WTC11 (cell line): ENCODE results near the gene LSM3. TPM values are rescaled to one million over a fixed set of nuclear protein-coding genes. Genes with fewer than 3 reads are reported as not detected.

Experiments used
- ATAC-seq: fragments of 200-7000 bp; cut with Tn5 transposase; 2 replicates; pipeline ENCODE4 v1.10.0; 2021; ENCODE audit warnings: mild to moderate bottlenecking, moderate library complexity
- CTCF ChIA-PET: fragments of 300-600 bp; sonication (Branson Sonifier 250); formaldehyde crosslinking; loops from one replicate; lab custom pipeline; 2021; ENCODE audit warnings: antibody characterized with exemption; lab: Charles Lee
- POLR2A ChIA-PET: fragments of 350-600 bp; sonication (Branson Sonifier 250); formaldehyde crosslinking; loops from one replicate; lab custom pipeline; 2021; ENCODE audit warnings: antibody characterized with exemption; lab: Charles Lee
- DNase-seq: peaks from one replicate; pipeline ENCODE4 v3.0.0; 2021; ENCODE audit warnings: low spot score
- H3K27ac Mint-ChIP-seq: 2 replicates; pipeline ENCODE4 v1.8.0; 2021; ENCODE audit warnings: mixed read lengths
- H3K27me3 Mint-ChIP-seq: 2 replicates; pipeline ENCODE4 v1.8.0; 2021; ENCODE audit warnings: low read depth, mild to moderate bottlenecking, moderate library complexity, mixed read lengths
- H3K36me3 Mint-ChIP-seq: 2 replicates; pipeline ENCODE4 v1.8.0; 2021; ENCODE audit warnings: mixed read lengths
- H3K4me1 Mint-ChIP-seq: 2 replicates; pipeline ENCODE4 v1.8.0; 2022; ENCODE audit warnings: mixed read lengths
- H3K4me3 Mint-ChIP-seq: 2 replicates; pipeline ENCODE4 v1.8.0; 2021; ENCODE audit warnings: mild to moderate bottlenecking, moderate library complexity, mixed read lengths
- H3K9me3 Mint-ChIP-seq: 2 replicates; pipeline ENCODE4 v1.8.0; 2021; ENCODE audit warnings: mixed read lengths
- ESRRA ChIP-seq: sonication (generic); formaldehyde crosslinking; IDR thresholded peaks from 2 replicates; pipeline ENCODE4 v1.8.1; 2022; ENCODE audit warnings: mild to moderate bottlenecking, missing genetic modification reagents, borderline replicate concordance
- IRF2 ChIP-seq: sonication (generic); formaldehyde crosslinking; IDR thresholded peaks from 2 replicates; pipeline ENCODE4 v1.8.0; 2022; ENCODE audit warnings: low read depth, missing genetic modification reagents, borderline replicate concordance
- MYBL2 ChIP-seq: sonication (generic); formaldehyde crosslinking; IDR thresholded peaks from 2 replicates; pipeline ENCODE4 v1.8.1; 2023; ENCODE audit warnings: mild to moderate bottlenecking, moderate library complexity, missing genetic modification reagents
- NFYB ChIP-seq: sonication (generic); formaldehyde crosslinking; conservative IDR thresholded peaks from 2 replicates; pipeline ENCODE4 v1.8.0; 2022; ENCODE audit warnings: low read depth, missing genetic modification reagents
- NR2C2 ChIP-seq: sonication (generic); formaldehyde crosslinking; IDR thresholded peaks from 2 replicates; pipeline ENCODE4 v1.8.0; 2022; ENCODE audit warnings: mild to moderate bottlenecking, missing genetic modification reagents
- RELA ChIP-seq: sonication (generic); formaldehyde crosslinking; IDR thresholded peaks from 2 replicates; pipeline ENCODE4 v1.8.1; 2022; ENCODE audit warnings: missing genetic modification reagents, mild to moderate bottlenecking, borderline replicate concordance
- SOX15 ChIP-seq: fragments of 250-450 bp; sonication (Bioruptor Pico); IDR thresholded peaks from 2 replicates; pipeline ENCODE4 v1.9.0; 2021; ENCODE audit warnings: mild to moderate bottlenecking
- ZNF232 ChIP-seq: sonication (generic); formaldehyde crosslinking; IDR thresholded peaks from 2 replicates; pipeline ENCODE4 v1.8.0; 2022; ENCODE audit warnings: mild to moderate bottlenecking, missing genetic modification reagents
- ZNF263 ChIP-seq: sonication (generic); formaldehyde crosslinking; IDR thresholded peaks from 2 replicates; pipeline ENCODE4 v1.8.1; 2022; ENCODE audit warnings: low read depth, mild to moderate bottlenecking, moderate library complexity, missing genetic modification reagents
- ZNF317 ChIP-seq: sonication (generic); formaldehyde crosslinking; IDR thresholded peaks from 2 replicates; pipeline ENCODE4 v1.8.1; 2023; ENCODE audit warnings: low read depth, mild to moderate bottlenecking, moderate library complexity, missing genetic modification reagents, borderline replicate concordance
- ZNF396 ChIP-seq: fragments of 250-450 bp; sonication (Bioruptor Pico); IDR thresholded peaks from 2 replicates; pipeline ENCODE4 v1.8.0; 2021; ENCODE audit warnings: mild to moderate bottlenecking, moderate library complexity, borderline replicate concordance
- total RNA-seq: library from RNA; stranded (reverse); gene quantifications from 3 replicates; pipeline ENCODE4 v1.2.3, GENCODE V29; 2021
- TF ChIP-seq, protein P1 (sequence below): sonication (generic); formaldehyde crosslinking; IDR thresholded peaks from 2 replicates; pipeline ENCODE4 v1.8.1; 2023; ENCODE audit warnings: mild to moderate bottlenecking, missing genetic modification reagents
- TF ChIP-seq, protein P2 (sequence below): fragments of 250-450 bp; sonication (Bioruptor Pico); IDR thresholded peaks from 2 replicates; pipeline ENCODE4 v1.9.0; 2021; ENCODE audit warnings: mild to moderate bottlenecking, borderline replicate concordance
- TF ChIP-seq, protein P3 (sequence below): sonication (generic); formaldehyde crosslinking; conservative IDR thresholded peaks from 2 replicates; pipeline ENCODE4 v1.8.1; 2022; ENCODE audit warnings: mild to moderate bottlenecking, missing genetic modification reagents
- TF ChIP-seq, protein P4 (sequence below): fragments of 250-450 bp; sonication (Bioruptor Pico); IDR thresholded peaks from 2 replicates; pipeline ENCODE4 v1.9.0; 2021; ENCODE audit warnings: mild to moderate bottlenecking
- TF ChIP-seq, protein P5 (sequence below): sonication (generic); formaldehyde crosslinking; IDR thresholded peaks from 2 replicates; pipeline ENCODE4 v1.8.1; 2023; ENCODE audit warnings: mild to moderate bottlenecking, missing genetic modification reagents, borderline replicate concordance

Gene LSM3
- total RNA-seq, 1 experiment from 2014 or later = 21.4 TPM

DNA sequence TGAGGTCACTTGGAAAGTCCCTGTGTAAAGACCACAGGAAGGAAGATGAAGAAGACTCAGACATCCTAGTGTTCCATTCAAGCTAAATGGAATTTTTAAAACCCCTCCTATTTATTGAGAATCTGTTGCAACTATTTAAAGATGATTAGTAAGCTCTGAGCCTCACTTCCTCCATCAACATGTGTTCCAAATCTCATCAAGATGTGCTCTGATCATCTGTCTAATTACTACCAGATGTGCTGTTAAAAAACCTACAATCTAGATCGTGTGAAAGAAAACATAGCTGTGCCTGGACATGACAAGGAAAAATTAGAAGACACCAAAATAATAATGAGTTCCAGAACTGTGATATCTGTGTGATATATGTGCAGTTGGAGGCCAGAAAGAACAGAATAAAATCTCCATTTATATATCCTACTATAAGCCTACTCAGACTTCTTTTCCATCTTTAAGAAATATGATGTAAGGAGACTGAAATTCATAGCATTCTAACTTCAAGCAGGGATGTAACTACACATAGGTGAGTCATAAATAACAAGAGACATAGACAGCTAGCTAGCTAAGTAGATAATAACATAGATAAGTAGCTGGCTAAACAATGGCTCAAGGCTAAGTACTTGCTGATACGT, 8.0 kb upstream of the LSM3 start (continued):
- TF ChIP-seq SOX15 (CRISPR knock-in tag) (no peak), ZNF232 (CRISPR knock-in tag) (no peak), IRF2 (CRISPR knock-in tag) (no peak)

DNA sequence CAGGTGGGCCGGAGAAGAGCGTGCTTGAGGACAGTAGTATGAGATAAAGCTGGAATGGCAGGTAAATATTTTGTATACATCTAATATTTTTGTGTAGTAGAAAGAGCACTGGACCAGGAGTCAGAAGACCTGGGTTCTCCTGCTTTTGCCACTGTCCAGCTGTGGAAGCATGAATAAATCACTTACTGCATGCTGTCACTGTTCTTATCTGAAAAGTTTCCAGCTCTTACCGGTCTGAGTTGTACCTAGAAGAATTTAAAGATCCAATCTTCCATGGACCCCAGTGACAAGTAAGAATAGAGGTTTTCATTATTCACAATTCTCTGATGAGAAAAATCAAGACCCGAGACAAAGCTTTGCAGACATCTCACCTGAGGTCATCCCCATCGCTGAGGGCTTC, 6.1 kb upstream of the LSM3 start:
- H3K27ac Mint-ChIP-seq = no peak overlapping the region
- POLR2A ChIA-PET = no interaction called here
- no peaks in the 10 kb centered on the region for H3K9me3 Mint-ChIP-seq
- no peak for DNase-seq
- ATAC-seq = no peak
- H3K27me3 Mint-ChIP-seq = no peaks in the 10 kb centered on the region
- CTCF ChIA-PET = no interaction called here
- H3K4me3 Mint-ChIP-seq = no peak overlapping the region
- H3K36me3 Mint-ChIP-seq = peaks cover 44% of the 10 kb centered on the region
- TF ChIP-seq ZNF263 (no peak), ESRRA (CRISPR knock-in tag) (no peak), NFYB (CRISPR knock-in tag) (no peak), RELA (CRISPR knock-in tag) (no peak), ZNF396 (CRISPR knock-in tag) (no peak), ZNF317 (CRISPR knock-in tag) (no peak)
- H3K4me1 Mint-ChIP-seq = peaks cover 17% of the 10 kb centered on the region

DNA sequence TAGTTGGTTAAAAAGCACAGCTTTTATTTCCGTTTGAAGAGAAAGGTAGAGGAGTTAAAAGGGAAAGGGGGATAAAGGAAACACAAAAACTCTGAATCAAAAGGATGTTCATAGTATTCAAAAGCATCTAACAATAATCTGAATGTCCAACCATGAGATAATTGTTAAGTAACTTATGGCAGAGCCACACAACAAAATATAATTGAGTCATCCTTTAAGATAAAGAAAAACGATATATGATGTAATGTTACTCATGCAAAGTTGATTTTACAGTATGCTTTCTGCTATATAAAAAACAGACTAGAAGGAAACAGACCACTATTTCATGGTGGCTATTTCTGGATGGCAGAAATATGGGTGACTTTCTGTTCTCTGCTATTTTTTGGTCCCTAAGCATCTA, 4.1 kb upstream of the LSM3 start:
- no peaks in the 10 kb centered on the region for H3K9me3 Mint-ChIP-seq
- POLR2A ChIA-PET = no interaction called here
- ATAC-seq (no peak), DNase-seq (no peak)
- H3K36me3 Mint-ChIP-seq = peaks cover 34% of the 10 kb centered on the region
- CTCF ChIA-PET = interaction anchor here (3.6 kb wide), 1 partner anchor 29 kb away, joined by 18 read pairs; no protein-coding TSS in a partner anchor
- H3K4me3 Mint-ChIP-seq = no peak overlapping the region
- H3K27ac Mint-ChIP-seq = no peak overlapping the region
- H3K4me1 Mint-ChIP-seq = peaks cover 24% of the 10 kb centered on the region
- H3K27me3 Mint-ChIP-seq = no peaks in the 10 kb centered on the region
- TF ChIP-seq MYBL2 (CRISPR knock-in tag) = no peak
- TF ChIP-seq, protein P1, sequence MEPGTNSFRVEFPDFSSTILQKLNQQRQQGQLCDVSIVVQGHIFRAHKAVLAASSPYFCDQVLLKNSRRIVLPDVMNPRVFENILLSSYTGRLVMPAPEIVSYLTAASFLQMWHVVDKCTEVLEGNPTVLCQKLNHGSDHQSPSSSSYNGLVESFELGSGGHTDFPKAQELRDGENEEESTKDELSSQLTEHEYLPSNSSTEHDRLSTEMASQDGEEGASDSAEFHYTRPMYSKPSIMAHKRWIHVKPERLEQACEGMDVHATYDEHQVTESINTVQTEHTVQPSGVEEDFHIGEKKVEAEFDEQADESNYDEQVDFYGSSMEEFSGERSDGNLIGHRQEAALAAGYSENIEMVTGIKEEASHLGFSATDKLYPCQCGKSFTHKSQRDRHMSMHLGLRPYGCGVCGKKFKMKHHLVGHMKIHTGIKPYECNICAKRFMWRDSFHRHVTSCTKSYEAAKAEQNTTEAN (CRISPR knock-in tag) = no peak
- TF ChIP-seq, protein P2, sequence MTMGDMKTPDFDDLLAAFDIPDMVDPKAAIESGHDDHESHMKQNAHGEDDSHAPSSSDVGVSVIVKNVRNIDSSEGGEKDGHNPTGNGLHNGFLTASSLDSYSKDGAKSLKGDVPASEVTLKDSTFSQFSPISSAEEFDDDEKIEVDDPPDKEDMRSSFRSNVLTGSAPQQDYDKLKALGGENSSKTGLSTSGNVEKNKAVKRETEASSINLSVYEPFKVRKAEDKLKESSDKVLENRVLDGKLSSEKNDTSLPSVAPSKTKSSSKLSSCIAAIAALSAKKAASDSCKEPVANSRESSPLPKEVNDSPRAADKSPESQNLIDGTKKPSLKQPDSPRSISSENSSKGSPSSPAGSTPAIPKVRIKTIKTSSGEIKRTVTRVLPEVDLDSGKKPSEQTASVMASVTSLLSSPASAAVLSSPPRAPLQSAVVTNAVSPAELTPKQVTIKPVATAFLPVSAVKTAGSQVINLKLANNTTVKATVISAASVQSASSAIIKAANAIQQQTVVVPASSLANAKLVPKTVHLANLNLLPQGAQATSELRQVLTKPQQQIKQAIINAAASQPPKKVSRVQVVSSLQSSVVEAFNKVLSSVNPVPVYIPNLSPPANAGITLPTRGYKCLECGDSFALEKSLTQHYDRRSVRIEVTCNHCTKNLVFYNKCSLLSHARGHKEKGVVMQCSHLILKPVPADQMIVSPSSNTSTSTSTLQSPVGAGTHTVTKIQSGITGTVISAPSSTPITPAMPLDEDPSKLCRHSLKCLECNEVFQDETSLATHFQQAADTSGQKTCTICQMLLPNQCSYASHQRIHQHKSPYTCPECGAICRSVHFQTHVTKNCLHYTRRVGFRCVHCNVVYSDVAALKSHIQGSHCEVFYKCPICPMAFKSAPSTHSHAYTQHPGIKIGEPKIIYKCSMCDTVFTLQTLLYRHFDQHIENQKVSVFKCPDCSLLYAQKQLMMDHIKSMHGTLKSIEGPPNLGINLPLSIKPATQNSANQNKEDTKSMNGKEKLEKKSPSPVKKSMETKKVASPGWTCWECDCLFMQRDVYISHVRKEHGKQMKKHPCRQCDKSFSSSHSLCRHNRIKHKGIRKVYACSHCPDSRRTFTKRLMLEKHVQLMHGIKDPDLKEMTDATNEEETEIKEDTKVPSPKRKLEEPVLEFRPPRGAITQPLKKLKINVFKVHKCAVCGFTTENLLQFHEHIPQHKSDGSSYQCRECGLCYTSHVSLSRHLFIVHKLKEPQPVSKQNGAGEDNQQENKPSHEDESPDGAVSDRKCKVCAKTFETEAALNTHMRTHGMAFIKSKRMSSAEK (CRISPR knock-in tag) = no peak
- TF ChIP-seq NR2C2 (CRISPR knock-in tag) = no peak
- TF ChIP-seq, protein P3, sequence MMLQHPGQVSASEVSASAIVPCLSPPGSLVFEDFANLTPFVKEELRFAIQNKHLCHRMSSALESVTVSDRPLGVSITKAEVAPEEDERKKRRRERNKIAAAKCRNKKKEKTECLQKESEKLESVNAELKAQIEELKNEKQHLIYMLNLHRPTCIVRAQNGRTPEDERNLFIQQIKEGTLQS = no peak

DNA sequence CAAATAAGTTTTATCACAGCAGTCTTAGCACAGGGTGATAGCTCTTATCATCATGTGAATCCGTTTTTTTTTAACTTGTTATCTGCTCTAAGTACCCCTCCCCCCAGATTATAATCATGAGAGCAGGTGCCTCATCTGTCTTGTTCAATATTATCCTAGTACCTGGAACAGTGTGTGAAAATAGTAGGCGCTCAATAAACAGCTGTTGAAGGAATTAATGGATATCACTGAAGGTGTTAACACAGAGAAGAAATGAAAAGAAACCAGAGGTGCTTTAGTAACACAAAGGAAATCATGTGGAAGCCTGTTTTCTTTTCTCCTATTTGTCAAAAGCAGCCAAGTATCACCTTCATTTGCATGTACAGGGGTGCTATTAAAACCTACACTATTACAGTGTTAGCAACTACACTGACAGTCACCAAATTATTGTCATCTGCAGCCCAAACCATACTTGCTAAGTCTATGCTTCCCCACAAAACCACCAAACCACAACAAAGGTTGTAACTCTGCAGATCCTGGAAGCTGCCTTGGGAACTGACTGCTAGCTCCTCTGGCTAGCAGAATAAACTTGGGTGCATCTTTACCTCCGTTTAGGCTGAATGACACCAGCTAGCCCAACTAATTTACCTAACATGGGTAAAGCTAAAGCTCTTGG, 3.1 kb upstream of the LSM3 start:
- TF ChIP-seq, protein P4, sequence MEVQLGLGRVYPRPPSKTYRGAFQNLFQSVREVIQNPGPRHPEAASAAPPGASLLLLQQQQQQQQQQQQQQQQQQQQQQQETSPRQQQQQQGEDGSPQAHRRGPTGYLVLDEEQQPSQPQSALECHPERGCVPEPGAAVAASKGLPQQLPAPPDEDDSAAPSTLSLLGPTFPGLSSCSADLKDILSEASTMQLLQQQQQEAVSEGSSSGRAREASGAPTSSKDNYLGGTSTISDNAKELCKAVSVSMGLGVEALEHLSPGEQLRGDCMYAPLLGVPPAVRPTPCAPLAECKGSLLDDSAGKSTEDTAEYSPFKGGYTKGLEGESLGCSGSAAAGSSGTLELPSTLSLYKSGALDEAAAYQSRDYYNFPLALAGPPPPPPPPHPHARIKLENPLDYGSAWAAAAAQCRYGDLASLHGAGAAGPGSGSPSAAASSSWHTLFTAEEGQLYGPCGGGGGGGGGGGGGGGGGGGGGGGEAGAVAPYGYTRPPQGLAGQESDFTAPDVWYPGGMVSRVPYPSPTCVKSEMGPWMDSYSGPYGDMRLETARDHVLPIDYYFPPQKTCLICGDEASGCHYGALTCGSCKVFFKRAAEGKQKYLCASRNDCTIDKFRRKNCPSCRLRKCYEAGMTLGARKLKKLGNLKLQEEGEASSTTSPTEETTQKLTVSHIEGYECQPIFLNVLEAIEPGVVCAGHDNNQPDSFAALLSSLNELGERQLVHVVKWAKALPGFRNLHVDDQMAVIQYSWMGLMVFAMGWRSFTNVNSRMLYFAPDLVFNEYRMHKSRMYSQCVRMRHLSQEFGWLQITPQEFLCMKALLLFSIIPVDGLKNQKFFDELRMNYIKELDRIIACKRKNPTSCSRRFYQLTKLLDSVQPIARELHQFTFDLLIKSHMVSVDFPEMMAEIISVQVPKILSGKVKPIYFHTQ (CRISPR knock-in tag) = no peak
- TF ChIP-seq, protein P5, sequence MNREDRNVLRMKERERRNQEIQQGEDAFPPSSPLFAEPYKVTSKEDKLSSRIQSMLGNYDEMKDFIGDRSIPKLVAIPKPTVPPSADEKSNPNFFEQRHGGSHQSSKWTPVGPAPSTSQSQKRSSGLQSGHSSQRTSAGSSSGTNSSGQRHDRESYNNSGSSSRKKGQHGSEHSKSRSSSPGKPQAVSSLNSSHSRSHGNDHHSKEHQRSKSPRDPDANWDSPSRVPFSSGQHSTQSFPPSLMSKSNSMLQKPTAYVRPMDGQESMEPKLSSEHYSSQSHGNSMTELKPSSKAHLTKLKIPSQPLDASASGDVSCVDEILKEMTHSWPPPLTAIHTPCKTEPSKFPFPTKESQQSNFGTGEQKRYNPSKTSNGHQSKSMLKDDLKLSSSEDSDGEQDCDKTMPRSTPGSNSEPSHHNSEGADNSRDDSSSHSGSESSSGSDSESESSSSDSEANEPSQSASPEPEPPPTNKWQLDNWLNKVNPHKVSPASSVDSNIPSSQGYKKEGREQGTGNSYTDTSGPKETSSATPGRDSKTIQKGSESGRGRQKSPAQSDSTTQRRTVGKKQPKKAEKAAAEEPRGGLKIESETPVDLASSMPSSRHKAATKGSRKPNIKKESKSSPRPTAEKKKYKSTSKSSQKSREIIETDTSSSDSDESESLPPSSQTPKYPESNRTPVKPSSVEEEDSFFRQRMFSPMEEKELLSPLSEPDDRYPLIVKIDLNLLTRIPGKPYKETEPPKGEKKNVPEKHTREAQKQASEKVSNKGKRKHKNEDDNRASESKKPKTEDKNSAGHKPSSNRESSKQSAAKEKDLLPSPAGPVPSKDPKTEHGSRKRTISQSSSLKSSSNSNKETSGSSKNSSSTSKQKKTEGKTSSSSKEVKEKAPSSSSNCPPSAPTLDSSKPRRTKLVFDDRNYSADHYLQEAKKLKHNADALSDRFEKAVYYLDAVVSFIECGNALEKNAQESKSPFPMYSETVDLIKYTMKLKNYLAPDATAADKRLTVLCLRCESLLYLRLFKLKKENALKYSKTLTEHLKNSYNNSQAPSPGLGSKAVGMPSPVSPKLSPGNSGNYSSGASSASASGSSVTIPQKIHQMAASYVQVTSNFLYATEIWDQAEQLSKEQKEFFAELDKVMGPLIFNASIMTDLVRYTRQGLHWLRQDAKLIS (CRISPR knock-in tag) = no peak
- TF ChIP-seq, all 79 proteins: peak for 0
- H3K4me3 Mint-ChIP-seq = no peak overlapping the region
- H3K4me1 Mint-ChIP-seq = peaks cover 29% of the 10 kb centered on the region
- H3K36me3 Mint-ChIP-seq = peaks cover 25% of the 10 kb centered on the region
- no peaks in the 10 kb centered on the region for H3K9me3 Mint-ChIP-seq
- 0 out of 2 replicates have a peak overlapping the region, but pooled peaks have one; percentile 7 for H3K27ac Mint-ChIP-seq
- DNase-seq (no peak), ATAC-seq (no peak)
- CTCF ChIA-PET = interaction anchor here (0.6 to 3.6 kb wide), 3 partner anchors 28 to 475 kb away, joined by 3 to 18 read pairs (median 3); no protein-coding TSS in a partner anchor
- POLR2A ChIA-PET = no interaction called here
- no peaks in the 10 kb centered on the region for H3K27me3 Mint-ChIP-seq
